ENCODE measurements around the gene NRIP3. TPM values are rescaled to one million over a fixed set of nuclear protein-coding genes. Genes with fewer than 3 reads are reported as not detected.
"Not testable (repeated sequence)": the region's sequence is repeated elsewhere in the genome, so short reads cannot be mapped to it uniquely, and the experiment has no call there.

NRIP3 gene
- total and polyA plus RNA-seq, 11 donors, result 0.23 to 3.4 (median 0.58) TPM

DNA sequence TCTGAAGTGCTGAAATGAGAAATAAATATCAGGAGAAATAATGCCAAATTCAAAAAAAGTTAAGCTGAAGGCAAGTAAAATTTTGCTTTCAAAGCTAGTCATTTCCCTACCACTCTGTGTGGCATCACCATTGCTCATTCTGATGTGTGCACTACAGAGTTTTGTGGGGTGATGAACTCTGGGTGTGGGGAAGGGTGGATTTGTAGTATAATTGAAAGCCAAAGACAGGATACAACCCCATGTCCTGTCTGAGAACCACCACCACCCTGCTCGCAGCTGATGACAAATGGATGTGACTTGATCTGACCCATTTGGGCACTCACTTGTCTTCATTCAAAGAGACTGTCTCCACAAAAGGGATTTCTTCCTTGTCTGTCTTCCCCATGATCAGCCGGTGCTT is 20.2 kb downstream of the NRIP3 start:
- H3K4me1 ChIP-seq, result no peaks in the 10 kb centered on the region
- WGBS, 4 donors, result 70 to 84% (median 81%) methylated on average over 2 of the region's 2 CpGs
- H3K4me3 ChIP-seq, result no peak overlapping the region
- no peak for TF ChIP-seq POLR2A (IDR thresholded peaks at IDR 0.05)
- TF ChIP-seq, protein P1, sequence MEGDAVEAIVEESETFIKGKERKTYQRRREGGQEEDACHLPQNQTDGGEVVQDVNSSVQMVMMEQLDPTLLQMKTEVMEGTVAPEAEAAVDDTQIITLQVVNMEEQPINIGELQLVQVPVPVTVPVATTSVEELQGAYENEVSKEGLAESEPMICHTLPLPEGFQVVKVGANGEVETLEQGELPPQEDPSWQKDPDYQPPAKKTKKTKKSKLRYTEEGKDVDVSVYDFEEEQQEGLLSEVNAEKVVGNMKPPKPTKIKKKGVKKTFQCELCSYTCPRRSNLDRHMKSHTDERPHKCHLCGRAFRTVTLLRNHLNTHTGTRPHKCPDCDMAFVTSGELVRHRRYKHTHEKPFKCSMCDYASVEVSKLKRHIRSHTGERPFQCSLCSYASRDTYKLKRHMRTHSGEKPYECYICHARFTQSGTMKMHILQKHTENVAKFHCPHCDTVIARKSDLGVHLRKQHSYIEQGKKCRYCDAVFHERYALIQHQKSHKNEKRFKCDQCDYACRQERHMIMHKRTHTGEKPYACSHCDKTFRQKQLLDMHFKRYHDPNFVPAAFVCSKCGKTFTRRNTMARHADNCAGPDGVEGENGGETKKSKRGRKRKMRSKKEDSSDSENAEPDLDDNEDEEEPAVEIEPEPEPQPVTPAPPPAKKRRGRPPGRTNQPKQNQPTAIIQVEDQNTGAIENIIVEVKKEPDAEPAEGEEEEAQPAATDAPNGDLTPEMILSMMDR (IDR thresholded peaks at IDR 0.05), result no peak
- no peak overlapping the region for H3K27ac ChIP-seq
- H3K9me3 ChIP-seq, result no peaks in the 10 kb centered on the region
- H3K36me3 ChIP-seq, result no peaks in the 10 kb centered on the region
- DNase-seq, result no peak
- H3K27me3 ChIP-seq, result no peaks in the 10 kb centered on the region
- no peak for ATAC-seq
- intact Hi-C loops (cut with DNase I), result no loop called here

DNA sequence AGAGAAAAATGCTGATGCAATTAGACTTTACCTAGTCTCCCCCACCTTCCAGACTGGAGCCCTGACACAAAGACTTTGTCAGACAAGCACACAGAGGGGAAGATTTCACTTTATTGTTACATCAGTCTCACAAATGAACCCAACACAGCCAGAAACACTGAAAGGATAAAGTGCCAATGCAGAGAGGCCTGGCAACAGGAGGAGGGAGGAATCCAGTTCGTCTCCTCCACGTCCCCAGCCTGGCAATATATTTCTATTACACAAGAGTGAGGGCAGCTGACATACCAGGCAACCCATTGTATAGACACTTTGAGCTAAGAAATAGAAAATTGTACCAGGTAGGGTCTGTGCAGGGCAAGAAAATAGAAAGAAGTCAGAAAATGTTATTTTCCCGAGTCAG is 23.3 kb downstream of the NRIP3 start:
- no peak overlapping the region for H3K27ac ChIP-seq
- intact Hi-C loops (cut with DNase I), result no loop called here
- no peaks in the 10 kb centered on the region for H3K9me3 ChIP-seq
- H3K36me3 ChIP-seq, result no peaks in the 10 kb centered on the region
- no peaks in the 10 kb centered on the region for H3K4me1 ChIP-seq
- DNase-seq (no peak), ATAC-seq (no peak)
- no peaks in the 10 kb centered on the region for H3K27me3 ChIP-seq
- 81 to 86% (median 85%) methylated on average over 3 of the region's 3 CpGs for WGBS, 4 donors
- TF ChIP-seq POLR2A (IDR thresholded peaks at IDR 0.05), result no peak
- TF ChIP-seq, protein P1 (IDR thresholded peaks at IDR 0.05), result no peak
- H3K4me3 ChIP-seq, result no peak overlapping the region

DNA sequence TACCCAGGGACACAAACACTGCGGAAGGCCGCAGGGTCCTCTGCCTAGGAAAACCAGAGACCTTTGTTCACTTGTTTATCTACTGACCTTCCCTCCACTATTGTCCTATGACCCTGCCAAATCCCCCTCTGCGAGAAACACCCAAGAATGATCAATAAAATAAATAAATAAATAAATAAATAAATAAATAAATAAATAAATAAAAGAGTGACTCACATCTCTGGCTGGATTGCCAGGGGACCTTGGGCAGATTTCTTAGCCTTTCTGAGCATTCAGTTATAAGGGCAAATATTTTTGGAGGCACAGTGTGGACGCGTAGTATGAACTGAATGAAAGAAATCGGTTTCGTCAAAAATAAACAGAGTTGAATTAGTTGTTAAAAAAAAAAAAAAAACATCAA is 24.4 kb downstream of the NRIP3 start:
- H3K4me3 ChIP-seq; H3K4me1 ChIP-seq; DNase-seq; intact Hi-C loops (cut with DNase I); H3K27ac ChIP-seq; H3K9me3 ChIP-seq; ATAC-seq; H3K27me3 ChIP-seq; H3K36me3 ChIP-seq: not testable (repeated sequence)
- WGBS, 4 donors, result 92 to 99% (median 96%) methylated on average over 4 to 5 of the region's 7 CpGs

DNA sequence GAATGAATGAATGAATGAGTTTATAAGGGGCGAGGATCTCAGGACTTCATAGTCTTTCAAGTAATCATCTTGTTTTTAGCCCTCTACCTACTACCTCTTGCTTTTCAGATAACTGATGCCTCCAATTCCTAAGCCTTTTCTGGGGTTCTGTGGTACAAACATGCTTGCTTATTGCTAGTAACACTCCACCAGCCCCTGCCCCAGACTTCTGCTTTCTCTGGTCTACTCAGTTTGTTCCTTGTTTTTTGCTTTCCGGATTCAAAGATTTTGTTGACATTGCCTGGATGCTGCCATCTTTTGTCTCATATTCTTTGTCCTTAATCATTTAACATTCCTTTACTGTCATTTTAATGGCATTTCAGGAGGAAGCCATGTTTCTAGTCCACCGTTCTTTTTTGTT is 30.7 kb downstream of the NRIP3 start:
- WGBS, 4 donors, result 74 to 81% (median 78%) methylated on average over 3 of the region's 3 CpGs
- TF ChIP-seq POLR2A (IDR thresholded peaks at IDR 0.05), result no peak
- TF ChIP-seq, protein P1 (IDR thresholded peaks at IDR 0.05), result no peak
- no peak for ATAC-seq
- Histone ChIP-seq H3K27ac (no peak overlapping the region), H3K27me3 (no peaks in the 10 kb centered on the region), H3K4me3 (no peak overlapping the region), H3K9me3 (no peaks in the 10 kb centered on the region), H3K4me1 (no peaks in the 10 kb centered on the region), H3K36me3 (peaks cover 0 to 6% (median 0%) of the 10 kb centered on the region in 9 donors)
- intact Hi-C loops (cut with DNase I), result no loop called here
- no peak for DNase-seq

DNA sequence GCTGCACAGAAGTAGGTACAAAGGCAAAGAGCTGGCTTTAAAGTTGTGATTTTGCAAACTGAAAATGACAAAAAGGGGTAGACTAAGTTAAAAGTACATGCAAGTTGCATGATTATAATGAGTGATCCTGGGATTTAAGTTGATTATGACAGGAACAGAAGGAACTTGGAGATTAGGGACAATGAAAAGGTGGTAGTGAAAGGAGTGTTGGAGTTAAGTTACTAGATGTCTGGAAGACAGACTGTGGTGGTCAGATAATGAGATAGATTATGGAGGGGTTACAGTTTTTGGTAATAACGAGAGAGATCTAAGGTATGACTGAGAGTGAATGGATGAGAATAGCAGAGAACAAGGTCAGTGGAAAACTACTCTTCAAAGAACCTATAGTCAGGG is 31.9 kb downstream of the NRIP3 start:
- Histone ChIP-seq H3K4me3 (no peak overlapping the region), H3K9me3 (no peaks in the 10 kb centered on the region), H3K27me3 (no peaks in the 10 kb centered on the region), H3K4me1 (no peaks in the 10 kb centered on the region), H3K36me3 (peaks cover 0 to 6% (median 0%) of the 10 kb centered on the region in 9 donors), H3K27ac (no peak overlapping the region)
- ATAC-seq (no peak), DNase-seq (no peak)
- intact Hi-C loops (cut with DNase I), result no loop called here
- TF ChIP-seq, protein P1 (IDR thresholded peaks at IDR 0.05), result no peak
- TF ChIP-seq POLR2A (IDR thresholded peaks at IDR 0.05), result no peak
- 76 to 86% (median 79%) methylated on average over 1 of the region's 1 CpG for WGBS, 4 donors

All from heart left ventricle (tissue), 16 donors.